ENCODE measurements around the gene KCNK4.

The KCNK4 gene

GRCh38 chr11:64331569-64332371 is 40.7 kb downstream of the KCNK4 start:
- DNase-seq = peak; percentile 48

GRCh38 chr11:64333556-64333955 is 42.5 kb downstream of the KCNK4 start:
- no peak for DNase-seq

- no peak for DNase-seq
These were observed 43.9 kb downstream of the KCNK4 start for GRCh38 chr11:64334764-64335735.

- no peak for DNase-seq
These were observed 46.6 kb downstream of the KCNK4 start for GRCh38 chr11:64337538-64338249.

- no peak for DNase-seq
These were observed 47.6 kb downstream of the KCNK4 start for GRCh38 chr11:64338716-64339115.

- DNase-seq = no peak
These were observed 48.2 kb downstream of the KCNK4 start for GRCh38 chr11:64339286-64339685.

- peak; percentile 90 for DNase-seq
These were observed 48.8 kb downstream of the KCNK4 start, which contains the start of gene CCDC88B for GRCh38 chr11:64339754-64340408. Gene CCDC88B (plus strand): TSS chr11:64340204. CDS start chr11:64340267, 63 bp downstream.

GRCh38 chr11:64340671-64341335 is 49.7 kb downstream of the KCNK4 start:
- DNase-seq = peak; percentile 55

GRCh38 chr11:64341429-64341828 is 50.3 kb downstream of the KCNK4 start:
- DNase-seq = no peak

GRCh38 chr11:64341851-64342791 is 51.0 kb downstream of the KCNK4 start:
- peak; percentile 84 for DNase-seq

- no peak for DNase-seq
These were observed 52.0 kb downstream of the KCNK4 start for GRCh38 chr11:64342869-64343745.

- no peak for DNase-seq
These were observed 52.9 kb downstream of the KCNK4 start for GRCh38 chr11:64343767-64344559.

GRCh38 chr11:64344787-64345186 is 53.7 kb downstream of the KCNK4 start:
- no peak for DNase-seq

GRCh38 chr11:64347193-64347867 is 56.2 kb downstream of the KCNK4 start:
- no peak for DNase-seq

GRCh38 chr11:64348383-64349024 is 57.4 kb downstream of the KCNK4 start:
- no peak for DNase-seq

- no peak for DNase-seq
These were observed 57.9 kb downstream of the KCNK4 start for GRCh38 chr11:64349025-64349387.

GRCh38 chr11:64349404-64349803 is 58.3 kb downstream of the KCNK4 start:
- DNase-seq = no peak
